SH-SY5Y (cell line): Measurements from ENCODE around the gene HOXA7.

Source experiments
- GATA2 ChIP-seq: IDR thresholded peaks from 2 replicates; pipeline ENCODE4 v1.6.1; 2011; ENCODE audit warnings: mild to moderate bottlenecking, low read depth, low read length
- GATA3 ChIP-seq: IDR thresholded peaks from 2 replicates; pipeline ENCODE4 v1.6.1; 2011; ENCODE audit warnings: low read depth, mild to moderate bottlenecking, low read length, moderate library complexity

- no peak for TF ChIP-seq GATA3
- TF ChIP-seq GATA2, result no peak
Measured at GRCh38 chr7:27132978-27133377, 23.5 kb downstream of the HOXA7 start.
